CD4-positive, alpha-beta T cell (primary cell): ENCODE measurements around the gene PPARD. TPM values are rescaled to one million over a fixed set of nuclear protein-coding genes. Genes with fewer than 3 reads are reported as not detected.
"Not testable (repeated sequence)": the region's sequence is repeated elsewhere in the genome, so short reads cannot be mapped to it uniquely, and the experiment has no call there.

Experiments used
- ATAC-seq: fragments of 200-7000 bp; cut with Tn5 transposase; one replicate; pipeline ENCODE4 v1.10.0; 2022; ENCODE audit warnings: mild to moderate bottlenecking; ENCODE audit not compliant: poor library complexity
- CTCF ChIA-PET: fragments of 350-600 bp; sonication (Branson Sonifier 250); formaldehyde crosslinking; loops from one replicate; lab custom pipeline; 2021; ENCODE audit warnings: antibody characterized with exemption, inconsistent platforms; lab: Charles Lee
- POLR2A ChIA-PET: fragments of 350-600 bp; sonication (Branson Sonifier 250); formaldehyde crosslinking; loops from one replicate; lab custom pipeline; 2021; ENCODE audit warnings: antibody characterized with exemption, inconsistent platforms; lab: Charles Lee
- DNase-seq, 14 experiments: peaks; one replicate each; pipeline ENCODE4 v3.0.0-alpha.2; 2013 to 2020; ENCODE audit warnings: mixed read lengths in 2 of 14
- H3K27ac ChIP-seq, 2 donors: one replicate each; pipeline versions ENCODE4 v1.5.1 to v1.7.0; 2013; ENCODE audit warnings: low read length in 2 of 2, low read depth in 1 of 2, mild to moderate bottlenecking in 1 of 2
- H3K27me3 ChIP-seq, 2 experiments: 1 replicate in 1 of 2; 2 replicates in 1 of 2; pipeline versions ENCODE4 v1.6.1 to v1.7.0; 2013; ENCODE audit warnings: low read length in 2 of 2, control low read depth in 1 of 2, mild to moderate bottlenecking in 1 of 2, moderate library complexity in 1 of 2; ENCODE audit not compliant: insufficient read depth in 2 of 2, control insufficient read depth in 1 of 2
- H3K36me3 ChIP-seq: one replicate; pipeline ENCODE4 v1.6.1; 2013; ENCODE audit warnings: low read length, control low read depth; ENCODE audit not compliant: insufficient read depth
- H3K4me1 ChIP-seq: one replicate; pipeline ENCODE4 v1.6.1; 2013; ENCODE audit warnings: low read length, control low read depth; ENCODE audit not compliant: insufficient read depth
- H3K4me3 ChIP-seq: one replicate; pipeline ENCODE4 v1.5.1; 2013; ENCODE audit warnings: mild to moderate bottlenecking, low read length, moderate library complexity
- H3K9me3 ChIP-seq, 2 experiments: 1 replicate in 1 of 2; 2 replicates in 1 of 2; pipeline versions ENCODE4 v1.6.1 to v1.7.0; 2013; ENCODE audit warnings: low read length in 2 of 2, mild to moderate bottlenecking in 2 of 2, control low read depth in 1 of 2, moderate library complexity in 1 of 2; ENCODE audit not compliant: control insufficient read depth in 1 of 2, insufficient read depth in 1 of 2
- H3K27ac Mint-ChIP-seq: one replicate; pipeline ENCODE4 v1.8.0; 2020; ENCODE audit warnings: mixed read lengths
- H3K27me3 Mint-ChIP-seq: one replicate; pipeline ENCODE4 v1.8.0; 2021; ENCODE audit warnings: mixed read lengths
- H3K36me3 Mint-ChIP-seq: one replicate; pipeline ENCODE4 v1.8.0; 2021; ENCODE audit warnings: low read depth, mixed read lengths
- H3K4me1 Mint-ChIP-seq: one replicate; pipeline ENCODE4 v1.8.0; 2021; ENCODE audit warnings: low read depth, mixed read lengths
- H3K4me3 Mint-ChIP-seq: one replicate; pipeline ENCODE4 v1.8.0; 2020; ENCODE audit warnings: mild to moderate bottlenecking, mixed read lengths
- H3K9me3 Mint-ChIP-seq: one replicate; pipeline ENCODE4 v1.8.0; 2020; ENCODE audit warnings: mixed read lengths
- CTCF ChIP-seq: fragments of 200-600 bp; IDR thresholded peaks from one replicate; pipeline ENCODE4 v1.8.0; 2022; ENCODE audit warnings: antibody characterized with exemption, mild to moderate bottlenecking
- intact Hi-C, 2 experiments: fragments of 100-400 bp; cut with DNase I in 1 of 2; cut with micrococcal nuclease in 1 of 2; formaldehyde crosslinking; loops; one replicate each; pipeline versions ENCODE4 v1.15.1 to v1.9.0; 2023 to 2025; cut with DNase I, micrococcal nuclease
- total RNA-seq, 174 experiments: library from RNA in 2 of 174; stranded (reverse) in 2 of 174; gene quantifications; one replicate each; pipeline ENCODE4 v1.2.3 and lab custom pipeline; 2021 to 2026

PPARD gene
- total RNA-seq, 2 experiments from 2014 or later = 34.1 to 37.0 TPM

GRCh38 chr6:35436071-35436857, 93.9 kb downstream of the PPARD start:
- DNase-seq (no peak), ATAC-seq (no peak)
- no peak for TF ChIP-seq CTCF
- Mint-ChIP-seq H3K9me3 (no peaks in the 10 kb centered on the region), H3K4me3 (no peak overlapping the region), H3K36me3 (no peaks in the 10 kb centered on the region), H3K4me1 (no peaks in the 10 kb centered on the region), H3K27me3 (no peaks in the 10 kb centered on the region), H3K27ac (no peak overlapping the region)
- Histone ChIP-seq H3K4me1 (no peaks in the 10 kb centered on the region), H3K36me3 (no peaks in the 10 kb centered on the region), H3K9me3 (no peaks in the 10 kb centered on the region), H3K27me3 (no peaks in the 10 kb centered on the region), H3K4me3 (no peak overlapping the region), H3K27ac (no peak overlapping the region)
- CTCF ChIA-PET = interaction anchor here (0.9 kb wide), 1 partner anchor 128 kb away, joined by 3 read pairs; no protein-coding TSS in a partner anchor
- POLR2A ChIA-PET = no interaction called here
- intact Hi-C loops = no loop called here

GRCh38 chr6:35438378-35439065, 96.2 kb downstream of the PPARD start:
- H3K9me3 Mint-ChIP-seq, H3K36me3 Mint-ChIP-seq, intact Hi-C loops, H3K4me3 ChIP-seq, H3K36me3 ChIP-seq, H3K4me3 Mint-ChIP-seq, H3K4me1 ChIP-seq, H3K27ac Mint-ChIP-seq, H3K27ac ChIP-seq, H3K4me1 Mint-ChIP-seq, POLR2A ChIA-PET, H3K9me3 ChIP-seq, H3K27me3 Mint-ChIP-seq, DNase-seq, H3K27me3 ChIP-seq, CTCF ChIA-PET, ATAC-seq: not testable (repeated sequence)

- Histone ChIP-seq H3K4me1 (no peaks in the 10 kb centered on the region), H3K27me3 (no peaks in the 10 kb centered on the region), H3K9me3 (no peaks in the 10 kb centered on the region), H3K4me3 (no peak overlapping the region), H3K36me3 (no peaks in the 10 kb centered on the region), H3K27ac (no peak overlapping the region)
- DNase-seq (no peak), ATAC-seq (no peak)
- no peak overlapping the region for H3K4me3 Mint-ChIP-seq
- H3K9me3 Mint-ChIP-seq = no peaks in the 10 kb centered on the region
- no peak for TF ChIP-seq CTCF
- H3K36me3 Mint-ChIP-seq = no peaks in the 10 kb centered on the region
- no peak overlapping the region for H3K27ac Mint-ChIP-seq
- ChIA-PET CTCF (no interaction called here), POLR2A (no interaction called here)
- intact Hi-C loops = no loop called here
- no peaks in the 10 kb centered on the region for H3K4me1 Mint-ChIP-seq
- H3K27me3 Mint-ChIP-seq = no peaks in the 10 kb centered on the region
Measured at GRCh38 chr6:35439308-35439707, 97.0 kb downstream of the PPARD start.
